GM18861 (cell line): ENCODE measurements around the gene CCDC171.

Experiments used
- ATAC-seq: cut with Tn5 transposase; IDR thresholded peaks from one replicate; pipeline ENCODE4 v1.9.1; 2021; ENCODE audit not compliant: unreplicated experiment

CCDC171 gene

DNA sequence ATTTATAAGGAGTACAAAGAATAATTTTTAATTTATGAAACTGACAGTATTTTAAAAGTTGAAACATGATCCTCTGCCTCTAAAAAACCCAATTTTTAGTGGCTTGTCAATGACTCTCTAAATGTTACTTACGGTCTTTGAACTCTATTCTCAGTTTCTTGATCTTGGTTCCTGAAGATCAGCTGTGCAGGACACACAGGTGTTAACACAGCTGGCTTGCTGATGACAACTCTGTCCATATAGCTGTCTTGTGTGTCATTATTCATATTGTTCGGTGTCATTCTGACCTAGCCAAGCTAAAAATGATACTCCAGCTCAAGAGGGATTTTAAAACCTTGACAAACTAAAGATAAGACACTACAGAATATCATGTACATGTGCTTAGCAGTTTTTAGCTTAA lies 314.5 kb downstream of the CCDC171 start:
- ATAC-seq = no peak

DNA sequence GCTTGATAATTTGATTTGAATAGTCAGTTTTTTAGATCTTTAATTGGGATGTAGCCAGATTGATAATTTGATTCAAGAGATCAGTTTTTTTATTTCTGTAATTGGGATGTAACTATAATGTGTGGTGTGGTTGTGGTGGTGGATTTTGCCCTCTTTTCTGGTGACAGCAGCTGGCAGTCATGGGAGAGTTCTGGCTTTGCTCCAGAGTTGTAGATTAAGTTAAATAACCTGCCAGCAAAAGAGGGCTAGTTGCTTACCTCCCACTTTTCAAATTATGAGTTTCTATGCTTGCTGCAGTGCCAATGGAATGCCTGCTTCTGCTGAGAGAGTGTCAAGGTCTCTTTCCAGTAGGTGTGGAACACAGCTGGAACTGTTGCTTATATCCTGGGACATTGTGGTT lies 315.1 kb downstream of the CCDC171 start:
- no peak for ATAC-seq

DNA sequence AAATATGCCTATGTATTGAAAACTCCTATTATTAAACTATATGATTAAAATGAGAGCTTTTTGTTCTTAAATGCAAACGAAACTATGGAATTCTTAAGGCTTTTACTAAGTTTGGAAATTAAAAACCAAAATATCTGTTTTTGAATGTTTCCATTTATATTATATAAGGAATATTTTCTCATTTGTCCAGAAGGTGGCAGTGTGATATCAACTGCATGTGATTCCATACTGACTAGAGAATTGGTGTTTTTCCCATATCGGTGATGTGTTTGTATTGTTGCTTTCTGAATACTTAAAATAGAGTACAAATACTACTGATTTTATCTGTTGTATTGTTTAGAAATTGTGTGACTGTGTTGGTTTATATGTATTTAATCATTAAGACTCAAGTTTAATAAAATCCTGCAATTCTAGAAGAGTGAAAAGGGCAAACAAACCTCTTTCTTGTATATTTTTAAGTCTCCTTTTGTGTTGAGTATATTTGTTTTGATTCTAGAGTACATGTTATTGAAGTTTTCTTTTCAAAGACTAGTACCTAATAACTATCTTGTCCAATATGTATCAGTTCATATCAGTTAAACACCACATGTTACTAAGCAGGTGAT lies 320.8 kb downstream of the CCDC171 start:
- peak; percentile 55 for ATAC-seq

- no peak for ATAC-seq
These were observed 329.5 kb downstream of the CCDC171 start for GRCh38 chr9:15882328-15882727.

DNA sequence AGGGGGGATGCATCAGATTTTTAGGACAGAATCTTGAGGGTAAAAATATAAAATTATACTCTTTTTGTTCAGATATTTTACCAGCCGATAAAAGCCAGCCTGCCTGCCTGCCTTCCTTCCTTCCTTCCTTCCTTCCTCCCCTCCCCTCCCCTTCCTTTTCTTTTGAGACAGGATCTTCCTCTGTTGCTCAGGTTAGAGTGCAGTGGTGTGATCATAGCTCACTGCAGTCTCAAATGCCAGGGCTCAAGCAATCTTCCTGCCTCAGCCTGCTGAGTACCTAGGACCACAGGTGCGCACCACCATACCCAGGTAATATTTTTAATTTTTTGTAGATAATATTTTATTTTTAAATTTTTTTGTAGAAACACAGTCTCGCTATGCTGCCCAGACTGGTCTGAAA lies 330.0 kb downstream of the CCDC171 start:
- no peak for ATAC-seq

- no peak for ATAC-seq
These were observed 332.6 kb downstream of the CCDC171 start for GRCh38 chr9:15885464-15885863.

GRCh38 chr9:15889555-15889954 lies 336.7 kb downstream of the CCDC171 start:
- no peak for ATAC-seq

DNA sequence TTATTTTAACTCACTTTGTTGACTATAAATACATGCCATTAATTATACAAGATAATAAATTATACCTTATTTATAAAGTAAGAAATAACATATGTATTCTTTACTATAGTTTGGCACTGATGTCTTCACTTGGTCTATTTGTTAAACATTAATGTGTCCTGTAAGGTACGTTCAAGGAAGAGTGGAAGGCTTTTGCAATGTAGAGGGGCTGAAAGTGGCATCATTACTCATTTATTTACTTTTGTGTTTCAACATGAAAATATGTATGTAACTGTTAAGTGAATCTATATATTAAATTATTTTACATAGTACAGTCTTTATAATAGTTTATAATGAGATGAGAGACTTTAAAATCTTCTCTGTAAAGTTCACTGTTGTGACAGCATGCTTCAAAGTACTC lies 348.7 kb downstream of the CCDC171 start:
- no peak for ATAC-seq

DNA sequence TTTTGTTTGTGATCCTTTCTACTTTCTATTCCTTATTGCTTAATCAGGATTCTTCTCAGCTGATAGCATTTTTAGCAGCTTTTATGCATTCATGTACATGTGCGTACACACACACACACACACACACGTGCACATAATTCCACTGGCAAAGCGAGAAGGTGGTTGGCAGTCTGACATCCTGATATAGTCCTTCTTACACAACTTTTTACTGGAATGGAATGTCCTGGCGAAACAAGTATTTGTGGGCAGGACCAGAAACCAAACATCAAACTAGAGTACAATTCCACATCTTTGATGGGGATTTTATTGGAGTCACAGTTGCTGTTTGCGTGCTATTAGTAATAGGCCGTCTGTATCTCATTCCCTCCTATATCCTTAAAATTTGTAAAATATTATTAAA lies 356.5 kb downstream of the CCDC171 start:
- no peak for ATAC-seq

DNA sequence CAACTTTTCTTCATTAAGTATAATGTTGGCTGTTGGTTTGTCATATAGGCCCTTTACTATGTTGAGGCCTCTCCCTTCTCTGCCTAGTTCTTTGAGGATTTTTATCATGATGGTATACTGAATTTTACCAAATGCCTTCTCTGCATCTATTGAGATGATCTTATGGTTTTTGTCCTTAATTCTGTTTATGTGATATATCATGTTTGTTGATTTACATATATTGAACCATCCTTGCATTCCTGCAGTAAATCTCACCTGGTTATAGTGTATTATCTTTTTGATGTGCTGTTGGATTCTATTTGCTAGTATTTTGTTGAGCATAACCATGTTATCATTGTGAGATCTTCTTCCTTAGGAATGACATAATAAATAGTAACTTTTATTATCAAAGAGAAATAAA lies 362.9 kb downstream of the CCDC171 start:
- ATAC-seq = no peak

DNA sequence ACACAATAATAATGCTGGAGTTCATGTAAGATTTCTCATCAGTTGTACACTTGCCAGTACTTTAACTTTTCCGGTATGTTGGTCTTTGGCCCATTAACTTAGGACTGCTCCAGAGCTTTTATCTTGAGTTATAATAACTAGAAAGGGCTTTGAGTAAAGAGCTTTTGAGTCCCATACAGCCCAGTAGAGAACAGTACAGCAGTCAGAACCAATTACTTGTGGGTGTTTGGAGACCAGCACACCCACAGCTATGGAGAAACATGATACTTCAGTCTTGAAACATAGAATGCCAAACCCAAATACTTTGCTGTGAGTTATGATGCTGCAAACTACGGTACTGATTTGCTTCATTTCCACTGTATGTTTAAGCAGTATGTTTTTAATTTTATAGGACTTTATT lies 374.3 kb downstream of the CCDC171 start:
- no peak for ATAC-seq

GRCh38 chr9:15935661-15936305 lies 382.9 kb downstream of the CCDC171 start:
- ATAC-seq = no peak

GRCh38 chr9:15936306-15936921 lies 383.6 kb downstream of the CCDC171 start:
- no peak for ATAC-seq

GRCh38 chr9:15942831-15943424 lies 390.1 kb downstream of the CCDC171 start:
- ATAC-seq = no peak

DNA sequence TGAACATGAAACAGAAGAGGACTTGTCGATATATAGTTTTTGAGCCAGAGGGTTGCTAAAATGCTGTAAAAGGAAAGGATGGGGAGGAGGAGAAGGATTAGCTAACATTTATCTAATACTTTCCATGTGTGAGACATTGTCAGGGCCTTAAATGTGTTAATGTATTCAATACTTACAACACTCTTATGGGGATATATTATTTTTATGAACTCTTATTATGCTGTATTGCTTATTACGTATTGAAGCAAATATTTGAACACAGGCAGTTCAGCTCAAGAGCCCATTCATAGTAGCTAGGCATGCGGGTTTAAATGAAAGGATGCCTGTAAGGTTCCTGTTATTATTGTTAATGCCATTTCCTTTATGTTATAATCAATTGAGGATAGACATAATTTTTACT lies 391.5 kb downstream of the CCDC171 start:
- no peak for ATAC-seq

DNA sequence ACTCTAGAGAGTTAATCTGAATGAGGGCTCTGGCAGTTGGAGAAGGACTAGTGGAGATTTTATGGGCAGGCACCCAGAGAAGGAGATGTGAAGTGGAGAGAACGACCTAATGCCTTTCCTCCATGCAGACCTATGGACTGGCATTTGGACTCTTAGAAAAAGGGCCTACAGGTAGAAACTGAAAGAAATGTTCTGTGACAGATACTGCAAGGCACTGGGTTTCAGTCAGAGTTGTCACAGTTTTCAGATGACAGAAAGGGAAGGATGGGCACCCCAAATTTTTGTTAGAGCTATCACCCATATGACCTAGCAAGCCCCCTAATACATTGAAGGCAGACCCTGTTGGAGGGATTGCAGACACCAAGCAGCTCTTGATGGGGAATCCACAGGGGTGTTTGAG lies 406.8 kb downstream of the CCDC171 start:
- no peak for ATAC-seq

GRCh38 chr9:15961217-15961616 lies 408.4 kb downstream of the CCDC171 start:
- ATAC-seq = no peak

- ATAC-seq = no peak
These were observed 412.5 kb downstream of the CCDC171 start for GRCh38 chr9:15965246-15965745.

GRCh38 chr9:15966471-15966870 lies 413.6 kb downstream of the CCDC171 start:
- ATAC-seq = no peak

GRCh38 chr9:15967068-15967467 lies 414.2 kb downstream of the CCDC171 start:
- ATAC-seq = no peak

GRCh38 chr9:15972760-15973159 lies 419.9 kb downstream of the CCDC171 start:
- ATAC-seq = no peak
